Adrenal gland (tissue), 5 donors: ENCODE measurements around the gene KCNMB2.

Experiments
- CTCF ChIP-seq, 6 experiments: fragments of 450-650 bp in 4 of 6; fragments of 200-600 bp in 2 of 6; sonication (generic) in 1 of 6; IDR thresholded peaks; 1 replicate in 5 of 6; 2 replicates in 1 of 6; pipeline versions ENCODE4 v1.5.1 to v1.8.0; 2016 to 2021; ENCODE audit warnings: antibody characterized with exemption in 6 of 6, mild to moderate bottlenecking in 2 of 6, moderate library complexity in 1 of 6
- POLR2A ChIP-seq, 2 donors: fragments of 450-650 bp; IDR thresholded peaks; one replicate each; pipeline ENCODE4 v1.6.1; 2017; ENCODE audit warnings: antibody characterized with exemption in 2 of 2, mild to moderate bottlenecking in 2 of 2, moderate library complexity in 1 of 2
- donor health status: DM: no; HTN: no; CAD: no.

GRCh38 chr3:178597371-178597770 is 61.1 kb downstream of the KCNMB2 start:
- no peak for TF ChIP-seq POLR2A (IDR thresholded peaks at IDR 0.05)
- TF ChIP-seq CTCF (IDR thresholded peaks at IDR 0.05), result no peak
